Fibroblast of lung (primary cell): ENCODE measurements around the gene PAPOLB. TPM values are rescaled to one million over a fixed set of nuclear protein-coding genes. Genes with fewer than 3 reads are reported as not detected.
A peak's percentile ranks its signal among the peaks of the same experiment; 100 is the strongest.

ENCODE experiments used
- DNase-seq, 2 donors: peaks; one replicate each; pipeline versions ENCODE4 v3.0.0 to v3.0.0-alpha.2; 2010; ENCODE audit warnings: low read depth in 2 of 2
- H2AFZ ChIP-seq: 2 replicates; pipeline ENCODE4 v1.5.1; 2012; ENCODE audit warnings: low read length, control low read depth, inconsistent platforms
- H3K27ac ChIP-seq: 2 replicates; pipeline ENCODE4 v1.5.1; 2011; ENCODE audit warnings: low read length, control low read depth; ENCODE audit not compliant: insufficient read depth
- H3K27me3 ChIP-seq: 2 replicates; pipeline ENCODE4 v1.5.1; 2011; ENCODE audit warnings: mild to moderate bottlenecking, low read length; ENCODE audit not compliant: control insufficient read depth, insufficient read depth
- H3K36me3 ChIP-seq: 2 replicates; pipeline ENCODE4 v1.5.1; 2011; ENCODE audit warnings: low read length; ENCODE audit not compliant: control insufficient read depth, insufficient read depth
- H3K4me1 ChIP-seq: 2 replicates; pipeline ENCODE4 v1.5.1; 2011; ENCODE audit warnings: low read length; ENCODE audit not compliant: control insufficient read depth, insufficient read depth; ENCODE audit errors: extremely low read depth
- H3K4me2 ChIP-seq: 2 replicates; pipeline ENCODE4 v1.5.1; 2011; ENCODE audit warnings: low read length, control low read depth; ENCODE audit not compliant: insufficient read depth; ENCODE audit errors: extremely low read depth
- H3K4me3 ChIP-seq, 4 experiments: fragments of 200-600 bp in 1 of 4; sonication (generic) in 1 of 4; replicated peaks in 1 of 4; 2 replicates each; pipeline ENCODE4 v1.5.1; 2011 to 2016; ENCODE audit warnings: low read length in 4 of 4, low read depth in 3 of 4, mild to moderate bottlenecking in 3 of 4, control low read depth in 2 of 4, inconsistent platforms in 1 of 4, mixed read lengths in 1 of 4; ENCODE audit not compliant: insufficient read depth in 1 of 4; ENCODE audit errors: control extremely low read depth in 1 of 4
- H3K79me2 ChIP-seq: 2 replicates; pipeline ENCODE4 v1.5.1; 2012; ENCODE audit warnings: mild to moderate bottlenecking, low read length, inconsistent platforms; ENCODE audit not compliant: control insufficient read depth, insufficient read depth
- H3K9ac ChIP-seq: 2 replicates; pipeline ENCODE4 v1.5.1; 2011; ENCODE audit warnings: mild to moderate bottlenecking, low read length, control low read depth; ENCODE audit not compliant: insufficient read depth
- H3K9me3 ChIP-seq: 2 replicates; pipeline ENCODE4 v1.5.1; 2012; ENCODE audit warnings: low read depth, low read length; ENCODE audit not compliant: control insufficient read depth, insufficient read depth
- H4K20me1 ChIP-seq: 2 replicates; pipeline ENCODE4 v1.5.1; 2011; ENCODE audit warnings: low read length; ENCODE audit not compliant: control insufficient read depth, insufficient read depth; ENCODE audit errors: extremely low read depth
- EZH2 ChIP-seq: IDR thresholded peaks from 2 replicates; pipeline ENCODE4 v1.5.1; 2012; ENCODE audit warnings: low read length, control low read depth, mild to moderate bottlenecking; ENCODE audit errors: missing control alignments
- polyA plus RNA-seq, 2 donors: library from polyadenylated mRNA; depleted of rRNA in 1 of 2; stranded (reverse) in 1 of 2; unstranded in 1 of 2; fragments of >200 nt; gene quantifications; 2 replicates each; pipeline ENCODE4 v1.2.1, GENCODE V29; 2011 to 2012; ENCODE audit warnings: missing spikeins in 1 of 2
- total RNA-seq: library from RNA; depleted of rRNA; stranded (reverse); fragments of >200 nt; gene quantifications from 2 replicates; pipeline ENCODE4 v1.2.1, GENCODE V29; 2014
- TF ChIP-seq, protein P1 (sequence below), 2 donors: IDR thresholded peaks in 1 of 2; conservative IDR thresholded peaks in 1 of 2; 1 replicate in 1 of 2; 2 replicates in 1 of 2; pipeline ENCODE4 v1.5.1; 2011 to 2012; ENCODE audit warnings: low read length in 2 of 2, control low read depth in 1 of 2, inconsistent platforms in 1 of 2, low read depth in 1 of 2, mild to moderate bottlenecking in 1 of 2

The PAPOLB gene
- total and polyA plus RNA-seq, 2 donors (not counting 1 experiment from before 2014, with no cell fraction given) = under 0.01 to 0.02 TPM

DNA sequence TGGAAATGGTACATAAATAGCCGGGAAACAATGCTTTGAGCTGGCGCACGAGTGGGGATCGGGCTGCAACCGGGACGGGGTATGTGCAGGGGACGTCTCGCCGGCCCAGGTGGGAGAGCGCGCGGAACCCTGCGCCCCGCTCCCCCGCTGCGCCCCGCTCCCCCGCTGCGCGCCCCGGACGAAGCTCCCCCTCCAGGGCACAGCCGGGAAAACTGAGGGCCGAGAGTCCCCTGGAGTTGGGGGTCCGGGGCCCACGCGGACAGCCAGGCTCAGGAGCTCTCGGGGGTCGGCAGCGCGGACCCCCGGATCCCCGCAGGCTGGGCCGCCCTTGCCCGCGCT is 21.2 kb upstream of the PAPOLB start:
- H2AFZ ChIP-seq = peak overlapping the region; percentile 94
- no peaks in the 10 kb centered on the region for H3K27me3 ChIP-seq
- peak overlapping the region; percentile 99 for H3K4me2 ChIP-seq
- peaks cover 8% of the 10 kb centered on the region for H3K4me1 ChIP-seq
- TF ChIP-seq, protein P1, sequence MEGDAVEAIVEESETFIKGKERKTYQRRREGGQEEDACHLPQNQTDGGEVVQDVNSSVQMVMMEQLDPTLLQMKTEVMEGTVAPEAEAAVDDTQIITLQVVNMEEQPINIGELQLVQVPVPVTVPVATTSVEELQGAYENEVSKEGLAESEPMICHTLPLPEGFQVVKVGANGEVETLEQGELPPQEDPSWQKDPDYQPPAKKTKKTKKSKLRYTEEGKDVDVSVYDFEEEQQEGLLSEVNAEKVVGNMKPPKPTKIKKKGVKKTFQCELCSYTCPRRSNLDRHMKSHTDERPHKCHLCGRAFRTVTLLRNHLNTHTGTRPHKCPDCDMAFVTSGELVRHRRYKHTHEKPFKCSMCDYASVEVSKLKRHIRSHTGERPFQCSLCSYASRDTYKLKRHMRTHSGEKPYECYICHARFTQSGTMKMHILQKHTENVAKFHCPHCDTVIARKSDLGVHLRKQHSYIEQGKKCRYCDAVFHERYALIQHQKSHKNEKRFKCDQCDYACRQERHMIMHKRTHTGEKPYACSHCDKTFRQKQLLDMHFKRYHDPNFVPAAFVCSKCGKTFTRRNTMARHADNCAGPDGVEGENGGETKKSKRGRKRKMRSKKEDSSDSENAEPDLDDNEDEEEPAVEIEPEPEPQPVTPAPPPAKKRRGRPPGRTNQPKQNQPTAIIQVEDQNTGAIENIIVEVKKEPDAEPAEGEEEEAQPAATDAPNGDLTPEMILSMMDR (conservative IDR thresholded peaks at IDR 0.05 in 1 of 2, IDR thresholded peaks at IDR 0.05 in 1 of 2; ENCODE audit: low read depth in 1 of 2, low read length in 2 of 2) = no peak
- TF ChIP-seq EZH2 = no peak
- no peaks in the 10 kb centered on the region for H3K9me3 ChIP-seq
- no peaks in the 10 kb centered on the region for H3K36me3 ChIP-seq
- peak overlapping the region; percentile 66 for H3K9ac ChIP-seq
- H3K4me3 ChIP-seq = peak overlapping the region; percentile 34 to 59 (median 54)
- peak overlapping the region; percentile 87 for H3K27ac ChIP-seq
- no peaks in the 10 kb centered on the region for H4K20me1 ChIP-seq
- H3K79me2 ChIP-seq = no peaks in the 10 kb centered on the region
- no peak for DNase-seq

DNA sequence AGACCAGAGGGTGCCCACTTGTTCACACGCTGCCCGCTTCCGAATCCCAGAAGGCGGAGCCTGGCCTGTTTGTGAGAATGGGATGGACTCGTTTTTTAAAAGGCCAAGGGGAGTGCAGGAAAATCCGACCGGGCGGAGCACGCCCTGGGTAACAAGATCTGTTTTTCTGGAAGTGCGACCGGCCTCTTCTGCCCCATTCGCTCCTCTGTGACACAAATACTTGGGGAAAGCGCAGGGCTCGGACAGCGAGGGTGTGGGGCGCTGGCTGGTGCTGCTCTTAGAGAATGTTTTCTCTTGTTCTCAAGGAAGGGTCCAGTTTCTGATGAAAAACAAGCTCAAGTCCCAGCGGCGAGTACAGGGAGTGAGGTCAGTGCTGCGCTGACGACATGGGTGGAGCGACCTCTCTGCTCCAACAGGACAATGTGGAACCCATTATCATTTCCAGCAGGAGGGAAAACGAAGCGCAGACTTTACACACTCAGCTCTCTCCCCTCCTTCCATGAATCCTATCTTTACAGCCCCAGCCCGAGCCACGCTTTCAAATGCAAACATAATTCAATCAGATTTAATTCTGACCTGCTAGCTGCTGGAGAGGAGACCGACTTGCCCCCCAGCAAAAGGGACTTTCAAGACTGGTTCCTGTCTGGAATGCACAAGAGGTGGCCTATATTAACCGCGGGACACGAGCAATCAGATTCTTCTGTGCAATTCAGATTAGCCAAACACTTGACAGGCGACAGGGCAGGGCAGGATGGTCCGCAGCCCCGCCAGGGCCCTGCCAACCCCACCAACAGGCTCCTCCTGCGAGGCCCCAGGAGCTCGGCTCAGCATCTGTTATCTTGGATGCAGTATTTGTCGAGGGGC is 20.6 kb upstream of the PAPOLB start:
- no peaks in the 10 kb centered on the region for H4K20me1 ChIP-seq
- peak overlapping the region; percentile 99 for H3K4me2 ChIP-seq
- peak overlapping the region; percentile 34 to 59 (median 54) for H3K4me3 ChIP-seq
- H2AFZ ChIP-seq = peak overlapping the region; percentile 94
- no peaks in the 10 kb centered on the region for H3K27me3 ChIP-seq
- no peaks in the 10 kb centered on the region for H3K9me3 ChIP-seq
- DNase-seq = peak; percentile 61 to 78
- TF ChIP-seq, protein P1 (conservative IDR thresholded peaks at IDR 0.05 in 1 of 2, IDR thresholded peaks at IDR 0.05 in 1 of 2; ENCODE audit: low read depth in 1 of 2, low read length in 2 of 2) = no peak
- no peak for TF ChIP-seq EZH2
- H3K36me3 ChIP-seq = no peaks in the 10 kb centered on the region
- no peaks in the 10 kb centered on the region for H3K79me2 ChIP-seq
- H3K4me1 ChIP-seq = peaks cover 8% of the 10 kb centered on the region
- H3K9ac ChIP-seq = peak overlapping the region; percentile 66
- peak overlapping the region; percentile 87 for H3K27ac ChIP-seq

DNA sequence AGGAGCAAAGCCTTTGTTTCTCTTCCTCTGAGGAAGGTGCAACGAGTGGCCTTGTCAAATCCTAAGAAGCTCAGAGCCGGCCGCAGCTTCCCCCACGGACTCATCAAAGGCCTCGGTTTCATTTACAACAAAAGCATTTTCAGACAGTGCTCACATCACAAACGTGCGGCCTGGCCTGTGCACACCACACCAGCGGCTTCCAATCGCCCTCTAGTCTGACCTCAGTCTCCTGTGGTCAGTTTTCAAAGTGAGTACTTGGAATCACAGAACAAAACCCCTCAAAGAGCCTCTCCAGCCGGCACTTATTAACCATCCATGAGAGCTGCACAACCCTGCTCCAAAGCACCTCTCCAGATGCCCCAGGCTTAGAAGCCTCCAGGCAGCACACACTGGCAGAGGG is 18.4 kb upstream of the PAPOLB start:
- Histone ChIP-seq H3K9me3 (no peaks in the 10 kb centered on the region), H3K9ac (no peak overlapping the region), H3K27ac (no peak overlapping the region), H3K4me1 (peaks cover 8% of the 10 kb centered on the region), H3K4me2 (no peak overlapping the region), H3K79me2 (no peaks in the 10 kb centered on the region), H3K27me3 (no peaks in the 10 kb centered on the region), H3K4me3 (no peak overlapping the region), H4K20me1 (no peaks in the 10 kb centered on the region), H2AFZ (no peak overlapping the region), H3K36me3 (no peaks in the 10 kb centered on the region)
- peak in 1 of 2 donors; percentile 20 for DNase-seq
- TF ChIP-seq, protein P1 (conservative IDR thresholded peaks at IDR 0.05 in 1 of 2, IDR thresholded peaks at IDR 0.05 in 1 of 2; ENCODE audit: low read depth in 1 of 2, low read length in 2 of 2) = no peak
- no peak for TF ChIP-seq EZH2
